Measurements from ENCODE around the gene NCOR1.
"Not testable (repeated sequence)": the region's sequence is repeated elsewhere in the genome, so short reads cannot be mapped to it uniquely, and the experiment has no call there.

The NCOR1 gene

GRCh38 chr17:16199093-16199492 lies 16.2 kb downstream of the NCOR1 start:
- DNase-seq (ENCODE audit: low spot score), result no peak
- TF ChIP-seq, protein P1, sequence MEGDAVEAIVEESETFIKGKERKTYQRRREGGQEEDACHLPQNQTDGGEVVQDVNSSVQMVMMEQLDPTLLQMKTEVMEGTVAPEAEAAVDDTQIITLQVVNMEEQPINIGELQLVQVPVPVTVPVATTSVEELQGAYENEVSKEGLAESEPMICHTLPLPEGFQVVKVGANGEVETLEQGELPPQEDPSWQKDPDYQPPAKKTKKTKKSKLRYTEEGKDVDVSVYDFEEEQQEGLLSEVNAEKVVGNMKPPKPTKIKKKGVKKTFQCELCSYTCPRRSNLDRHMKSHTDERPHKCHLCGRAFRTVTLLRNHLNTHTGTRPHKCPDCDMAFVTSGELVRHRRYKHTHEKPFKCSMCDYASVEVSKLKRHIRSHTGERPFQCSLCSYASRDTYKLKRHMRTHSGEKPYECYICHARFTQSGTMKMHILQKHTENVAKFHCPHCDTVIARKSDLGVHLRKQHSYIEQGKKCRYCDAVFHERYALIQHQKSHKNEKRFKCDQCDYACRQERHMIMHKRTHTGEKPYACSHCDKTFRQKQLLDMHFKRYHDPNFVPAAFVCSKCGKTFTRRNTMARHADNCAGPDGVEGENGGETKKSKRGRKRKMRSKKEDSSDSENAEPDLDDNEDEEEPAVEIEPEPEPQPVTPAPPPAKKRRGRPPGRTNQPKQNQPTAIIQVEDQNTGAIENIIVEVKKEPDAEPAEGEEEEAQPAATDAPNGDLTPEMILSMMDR (IDR thresholded peaks at IDR 0.05; ENCODE audit: extremely low read depth, insufficient read depth, missing control alignments), result no peak
- in situ Hi-C loops (cut with MboI; ENCODE audit: low pct_unique_long_range_greater_than_20kb, low sequenced_read_pairs, unreplicated experiment), result no loop called here

- no peak for DNase-seq (ENCODE audit: low spot score)
- in situ Hi-C loops (cut with MboI; ENCODE audit: low pct_unique_long_range_greater_than_20kb, low sequenced_read_pairs, unreplicated experiment), result no loop called here
- TF ChIP-seq, protein P1 (IDR thresholded peaks at IDR 0.05; ENCODE audit: extremely low read depth, insufficient read depth, missing control alignments), result no peak
Measured at GRCh38 chr17:16197276-16197675, 18.1 kb downstream of the NCOR1 start.

GRCh38 chr17:16194307-16194835 lies 21.0 kb downstream of the NCOR1 start:
- in situ Hi-C loops (cut with MboI; ENCODE audit: low pct_unique_long_range_greater_than_20kb, low sequenced_read_pairs, unreplicated experiment); DNase-seq (ENCODE audit: low spot score): not testable (repeated sequence)

DNA sequence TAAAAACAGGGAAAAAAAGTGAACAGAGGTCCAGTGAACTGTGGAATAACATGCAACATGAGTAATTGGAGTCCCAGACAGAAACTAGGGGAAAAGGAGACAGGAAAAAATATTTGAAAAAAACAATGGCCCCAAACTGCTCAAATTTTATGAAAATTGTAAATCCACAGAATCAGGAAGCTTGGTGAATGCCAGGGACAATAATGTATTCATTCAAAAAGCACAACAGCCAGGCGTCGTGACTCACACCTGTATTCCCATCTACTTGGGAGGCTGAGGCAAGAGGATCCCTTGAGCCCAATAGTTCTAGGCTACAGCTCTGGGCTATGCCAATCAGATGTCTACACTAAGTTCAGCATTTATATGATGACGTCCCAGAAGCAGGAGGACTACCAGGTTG lies 23.7 kb downstream of the NCOR1 start:
- no peak for DNase-seq (ENCODE audit: low spot score)
- in situ Hi-C loops (cut with MboI; ENCODE audit: low pct_unique_long_range_greater_than_20kb, low sequenced_read_pairs, unreplicated experiment), result no loop called here
- TF ChIP-seq, protein P1 (IDR thresholded peaks at IDR 0.05; ENCODE audit: extremely low read depth, insufficient read depth, missing control alignments), result no peak

- TF ChIP-seq, protein P1 (IDR thresholded peaks at IDR 0.05; ENCODE audit: extremely low read depth, insufficient read depth, missing control alignments), result no peak
- DNase-seq (ENCODE audit: low spot score), result no peak
- in situ Hi-C loops (cut with MboI; ENCODE audit: low pct_unique_long_range_greater_than_20kb, low sequenced_read_pairs, unreplicated experiment), result no loop called here
Measured at GRCh38 chr17:16190703-16191360, 24.5 kb downstream of the NCOR1 start.

GRCh38 chr17:16189791-16190348 lies 25.5 kb downstream of the NCOR1 start:
- in situ Hi-C loops (cut with MboI; ENCODE audit: low pct_unique_long_range_greater_than_20kb, low sequenced_read_pairs, unreplicated experiment), result no loop called here
- TF ChIP-seq, protein P1 (IDR thresholded peaks at IDR 0.05; ENCODE audit: extremely low read depth, insufficient read depth, missing control alignments), result no peak
- no peak for DNase-seq (ENCODE audit: low spot score)

GRCh38 chr17:16187642-16188041 lies 27.7 kb downstream of the NCOR1 start:
- TF ChIP-seq, protein P1 (IDR thresholded peaks at IDR 0.05; ENCODE audit: extremely low read depth, insufficient read depth, missing control alignments), result no peak
- DNase-seq (ENCODE audit: low spot score), result no peak
- in situ Hi-C loops (cut with MboI; ENCODE audit: low pct_unique_long_range_greater_than_20kb, low sequenced_read_pairs, unreplicated experiment), result no loop called here

Measured in GM13977 (cell line).